NCI-H345 (cell line): ENCODE measurements around the gene ATAT1.

ENCODE experiments used
- DNase-seq: peaks from one replicate; lab custom pipeline; 2025; lab: John Stamatoyannopoulos, UW

Gene ATAT1

GRCh38 chr6:30684386-30685156 lies 57.9 kb downstream of the ATAT1 start:
- no peak for DNase-seq

- no peak for DNase-seq
Measured at GRCh38 chr6:30685157-30686008, 58.7 kb downstream of the ATAT1 start.

- DNase-seq, result peak; percentile 64
Measured at GRCh38 chr6:30686009-30686907, 59.6 kb downstream of the ATAT1 start, which contains the start of gene PPP1R18. Gene PPP1R18 (minus strand): TSS chr6:30686645. CDS start chr6:30686018, 627 bp downstream.

GRCh38 chr6:30686908-30687658 lies 60.4 kb downstream of the ATAT1 start:
- peak; percentile 82 for DNase-seq

GRCh38 chr6:30687659-30688431 lies 61.2 kb downstream of the ATAT1 start:
- no peak for DNase-seq

GRCh38 chr6:30688569-30688968 lies 61.9 kb downstream of the ATAT1 start:
- DNase-seq, result no peak

- no peak for DNase-seq
Measured at GRCh38 chr6:30689022-30689865, 62.6 kb downstream of the ATAT1 start.

- DNase-seq, result no peak
Measured at GRCh38 chr6:30689985-30690384, 63.3 kb downstream of the ATAT1 start.

- peak; percentile 88 for DNase-seq
Measured at GRCh38 chr6:30690403-30691207, 63.9 kb downstream of the ATAT1 start, which contains the start of gene NRM. Gene NRM (minus strand): TSS chr6:30690984. CDS start chr6:30690974, 10 bp downstream.

- DNase-seq, result no peak
Measured at GRCh38 chr6:30691208-30691847, 64.7 kb downstream of the ATAT1 start.
